ENCODE data around the gene ZNF674.

Gene ZNF674

DNA sequence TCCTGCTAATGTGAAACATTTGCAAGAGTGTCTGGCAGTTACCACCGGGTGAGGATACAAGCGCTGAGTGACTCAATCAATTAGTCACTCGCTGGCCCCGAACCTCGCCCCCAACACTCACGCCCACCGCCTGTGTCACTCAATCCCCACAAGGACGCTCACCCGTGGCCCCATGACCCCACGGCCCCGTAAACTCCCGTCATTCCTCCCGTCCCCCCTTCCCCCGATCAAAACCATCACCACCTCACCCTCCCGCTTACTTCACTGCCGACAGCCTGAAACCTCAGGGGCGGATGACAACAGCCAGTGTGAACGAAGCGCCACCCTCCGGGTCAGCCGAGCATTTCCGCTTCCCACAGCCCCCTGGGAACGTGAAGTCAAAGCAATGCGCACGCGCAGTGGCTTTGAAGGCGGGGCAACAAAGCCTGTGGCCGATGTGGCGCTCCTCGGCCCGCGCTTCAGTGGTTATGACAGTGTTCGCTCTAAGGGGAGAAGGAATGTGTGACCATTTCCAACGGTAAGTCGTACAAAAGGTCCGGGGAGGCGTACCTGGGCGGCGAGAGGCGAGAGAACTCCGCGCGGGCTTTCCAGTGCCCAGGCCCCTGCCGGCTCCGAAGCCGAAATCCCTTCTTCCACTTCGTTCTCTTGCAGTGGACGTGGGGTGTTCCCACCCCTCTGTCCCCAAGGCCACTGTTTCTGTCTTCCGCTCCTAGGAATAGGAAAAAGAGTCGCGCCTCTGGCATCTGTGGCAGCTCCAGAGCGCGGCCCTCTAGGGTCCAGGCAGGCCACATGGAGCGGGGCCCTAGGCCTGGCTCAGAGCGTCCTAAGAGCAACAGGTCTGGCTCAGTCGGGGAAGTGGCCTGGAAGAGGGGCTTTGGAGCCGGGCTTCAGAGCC is at the start of gene ZNF674:
TSS of gene ZNF674 (minus strand) at position 311 of the 895 bp plus-strand sequence. CDS start 3,334 bp downstream, outside the sequence.
- DNase-seq (ENCODE audit: low spot score), result peak; percentile 85

DNA sequence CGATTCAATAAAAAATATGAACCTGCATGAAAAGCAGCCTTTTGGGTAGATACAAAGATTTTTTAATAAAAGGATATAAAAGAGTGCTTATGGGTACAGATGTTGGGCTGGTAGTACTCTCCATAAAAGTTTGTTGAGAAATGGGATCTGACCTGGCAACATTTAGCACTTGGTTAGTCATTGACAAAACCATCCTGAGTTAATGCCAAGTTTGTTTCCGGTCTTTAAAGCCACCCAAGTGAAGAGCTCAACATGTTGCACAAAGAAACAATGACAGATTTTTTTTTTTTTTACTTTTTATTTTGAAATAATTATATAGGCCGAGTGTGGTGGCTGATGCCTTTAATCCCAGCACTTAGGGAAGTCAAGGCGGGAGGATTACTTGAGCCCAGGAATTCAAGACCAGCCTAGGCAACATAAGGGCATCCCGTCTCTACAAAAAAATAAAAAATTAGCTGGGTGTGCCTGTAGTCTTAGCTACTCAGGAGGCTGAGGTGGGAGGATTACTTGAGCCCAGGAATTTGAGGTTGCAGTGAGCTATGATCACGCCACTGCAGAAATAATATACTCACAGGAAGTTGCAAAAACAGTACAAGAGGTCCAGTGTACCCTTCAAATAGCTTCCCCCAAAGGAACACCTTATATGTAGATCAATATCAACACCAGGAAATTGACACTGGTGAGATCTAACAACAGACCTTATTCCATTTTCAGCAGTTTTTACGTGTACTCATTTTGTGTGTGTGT is 44.9 kb upstream of the ZNF674 start:
- DNase-seq (ENCODE audit: low spot score), result no peak

DNA sequence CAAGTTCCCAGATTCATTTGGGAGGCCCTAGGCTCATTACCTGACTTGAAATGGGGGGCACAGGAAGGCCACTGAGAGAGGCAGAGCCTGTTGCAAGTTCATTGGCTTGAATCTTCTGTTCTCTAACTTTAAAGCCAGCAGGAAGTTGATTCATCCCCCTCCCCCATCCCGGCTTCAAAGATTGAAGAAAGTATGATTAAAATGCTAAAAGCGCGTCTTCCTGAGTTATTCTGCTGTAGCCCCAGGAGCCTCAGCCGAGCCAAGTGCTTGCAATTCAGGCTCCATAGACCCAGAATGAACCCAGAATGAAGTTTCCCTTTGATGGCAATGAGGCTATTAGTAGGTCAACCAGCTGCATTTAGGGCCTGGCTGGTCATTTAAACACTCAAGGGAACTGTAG is 43.0 kb upstream of the ZNF674 start:
- no peak for DNase-seq (ENCODE audit: low spot score)

DNA sequence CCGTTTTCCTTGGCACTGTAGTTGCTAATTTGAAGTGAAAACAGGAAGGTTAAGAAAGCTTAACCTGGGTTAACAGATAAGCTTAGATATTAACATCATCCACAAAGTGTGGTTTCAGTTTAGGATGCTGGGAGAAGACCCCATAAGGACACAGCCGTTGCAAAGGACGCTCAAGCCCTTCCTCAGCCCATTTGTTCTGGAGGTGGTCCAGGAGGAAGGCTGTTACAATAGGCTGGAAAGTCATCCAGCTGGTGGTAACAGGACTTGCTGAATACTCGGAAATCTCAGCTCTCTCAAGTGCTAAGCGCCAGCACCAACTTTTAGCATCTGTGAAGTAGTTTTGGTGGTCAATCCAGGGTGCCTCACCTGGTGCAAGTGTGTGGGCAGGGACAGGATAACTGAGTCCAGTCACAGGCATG is 42.5 kb upstream of the ZNF674 start:
- no peak for DNase-seq (ENCODE audit: low spot score)

DNA sequence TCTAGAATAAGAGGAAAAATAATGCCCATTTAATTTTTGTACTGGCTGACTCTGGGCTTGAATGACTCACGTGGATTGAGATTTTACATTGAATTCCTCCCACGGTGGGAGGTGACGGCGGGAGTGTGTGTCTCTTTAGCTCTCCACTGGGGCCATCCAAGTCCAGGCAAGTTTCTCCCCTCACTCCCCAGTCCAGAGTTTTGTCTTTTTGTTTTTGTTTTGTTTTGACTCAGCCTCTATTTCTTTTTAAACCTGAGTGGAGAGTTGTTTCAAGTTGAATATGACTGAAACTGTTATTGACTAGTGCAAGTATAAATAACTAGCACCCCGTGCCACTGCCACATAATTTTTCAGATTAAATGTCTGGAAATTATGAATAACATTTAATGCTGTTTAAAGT is 41.9 kb upstream of the ZNF674 start:
- no peak for DNase-seq (ENCODE audit: low spot score)

DNA sequence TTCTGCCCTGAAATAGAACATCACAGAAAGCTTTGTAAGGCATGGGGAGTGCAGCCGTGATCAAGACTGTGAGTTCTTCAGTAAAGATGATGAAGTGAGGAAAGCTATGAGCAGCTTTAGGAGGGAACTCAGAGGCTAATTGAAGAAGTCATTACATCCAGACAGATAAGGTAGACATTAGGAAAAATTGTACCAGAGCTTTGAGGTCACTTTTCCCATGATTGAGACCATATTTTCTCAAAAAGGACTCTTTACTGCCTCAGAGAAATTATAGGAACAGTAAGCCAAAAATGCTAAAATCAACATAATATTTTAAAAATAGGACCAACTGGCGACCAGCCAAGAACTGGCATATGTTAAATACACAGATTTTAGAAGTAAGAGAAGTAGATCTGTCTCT is 39.5 kb upstream of the ZNF674 start:
- no peak for DNase-seq (ENCODE audit: low spot score)

DNA sequence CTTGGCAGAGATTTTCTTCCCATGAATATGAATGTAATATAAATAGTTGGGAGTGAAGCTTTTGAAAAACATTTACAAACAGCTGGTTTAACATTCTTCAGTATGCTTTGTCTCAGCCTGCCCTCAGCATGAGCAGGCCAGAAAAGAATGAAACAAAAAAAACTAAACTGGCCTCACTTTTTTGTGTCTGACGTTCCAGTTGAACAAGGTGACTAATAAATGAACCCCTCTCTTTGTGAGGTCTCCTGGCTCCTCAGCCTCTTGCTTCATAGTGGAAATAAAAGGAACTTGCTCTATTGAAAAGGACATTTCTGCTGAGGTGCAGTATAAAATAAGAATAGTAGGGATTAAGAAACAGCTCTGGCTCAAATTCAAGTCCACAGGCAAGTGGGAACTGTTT is 37.7 kb upstream of the ZNF674 start:
- no peak for DNase-seq (ENCODE audit: low spot score)

DNA sequence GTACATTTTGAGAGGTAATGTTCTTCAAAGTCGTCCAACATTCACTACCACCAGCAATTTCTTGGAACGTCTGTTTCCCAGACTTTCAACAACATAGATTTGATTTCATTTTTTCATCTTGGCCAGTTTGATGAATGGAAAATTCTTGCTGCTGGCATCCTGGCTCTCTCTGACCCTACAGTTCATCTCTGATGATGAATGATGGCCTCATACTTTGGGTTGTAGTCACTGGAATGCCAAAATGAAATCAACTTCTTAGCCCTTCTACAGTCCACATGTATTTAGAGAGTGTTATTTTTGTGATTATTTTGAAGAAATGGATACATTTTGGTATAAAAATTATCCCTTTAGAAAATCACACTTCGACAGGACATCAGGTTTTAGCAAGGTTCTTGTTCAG is 37.1 kb upstream of the ZNF674 start:
- no peak for DNase-seq (ENCODE audit: low spot score)

DNA sequence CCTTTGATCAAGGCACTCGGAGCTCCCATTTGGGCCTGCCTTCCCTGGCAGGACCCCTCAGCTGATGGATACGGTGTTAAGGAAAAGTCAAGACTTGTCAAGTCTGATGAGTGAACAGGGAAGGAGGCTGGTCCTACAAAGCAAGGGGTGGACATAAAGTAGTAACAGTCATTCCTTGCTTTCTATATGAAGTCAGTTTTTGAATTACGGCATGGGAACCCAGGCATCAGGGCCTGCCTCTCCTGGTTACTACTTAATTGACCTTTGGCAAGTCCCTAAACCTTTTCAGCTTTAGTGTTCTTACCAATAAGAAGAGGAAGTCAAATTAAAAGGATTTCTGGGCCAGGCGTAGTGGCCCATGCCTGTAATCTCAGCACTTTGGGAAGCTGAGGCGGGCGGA is 35.4 kb upstream of the ZNF674 start:
- DNase-seq (ENCODE audit: low spot score), result no peak

DNA sequence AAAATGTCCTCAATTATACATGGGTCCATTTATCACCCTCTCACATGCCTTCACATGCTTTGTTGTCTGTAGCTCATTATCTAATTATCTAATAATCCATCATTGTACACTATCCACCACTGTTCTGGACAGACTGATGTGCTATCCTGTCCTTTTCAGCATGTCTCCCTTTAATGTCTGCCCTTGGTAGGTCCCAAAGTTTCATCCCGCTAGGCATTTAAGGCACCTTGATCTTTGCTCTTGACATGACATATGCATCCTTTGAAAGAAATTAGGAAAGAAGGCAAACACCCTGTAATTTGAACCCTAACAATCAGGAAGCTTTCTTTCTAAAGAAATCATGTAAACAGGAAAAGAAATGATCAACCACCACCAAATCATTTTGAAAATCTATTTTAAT is 34.0 kb upstream of the ZNF674 start:
- no peak for DNase-seq (ENCODE audit: low spot score)

DNA sequence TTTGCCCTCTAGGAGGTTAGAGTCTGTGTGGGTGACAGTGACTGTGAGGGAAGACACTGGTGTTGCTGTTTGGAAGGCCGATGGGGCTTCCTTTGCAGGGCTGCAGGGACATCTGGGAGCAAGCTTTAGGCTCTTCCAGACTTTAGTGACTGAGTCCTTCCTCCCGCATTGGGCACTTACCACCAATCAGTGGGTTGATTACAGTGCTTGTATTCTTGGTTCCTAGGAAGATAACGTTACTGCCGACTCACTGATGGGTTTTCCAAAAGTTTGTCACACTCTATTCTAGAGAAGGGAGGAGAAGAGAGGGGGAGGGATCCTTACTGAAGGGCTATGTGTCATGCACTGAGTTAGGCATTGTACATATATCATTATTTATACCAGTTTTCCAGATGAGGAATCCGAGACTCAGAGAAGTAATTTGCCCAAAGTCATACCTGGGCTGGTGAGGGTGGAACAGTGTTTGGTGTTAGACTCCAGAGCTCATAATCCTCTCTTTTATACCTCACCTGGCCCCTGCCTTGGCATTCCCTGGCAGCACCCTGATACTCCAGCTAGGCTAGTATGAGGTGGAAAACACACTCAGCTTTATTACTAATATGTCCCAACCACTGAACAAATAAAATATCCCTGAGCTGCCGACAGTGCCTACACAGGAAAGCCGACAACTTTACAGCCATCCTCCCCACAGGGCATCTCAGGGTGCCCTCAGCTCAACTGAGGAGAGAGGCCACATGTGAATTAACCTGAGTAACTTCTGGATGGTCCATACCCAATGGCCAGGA is 32.2 kb upstream of the ZNF674 start:
- no peak for DNase-seq (ENCODE audit: low spot score)

DNA sequence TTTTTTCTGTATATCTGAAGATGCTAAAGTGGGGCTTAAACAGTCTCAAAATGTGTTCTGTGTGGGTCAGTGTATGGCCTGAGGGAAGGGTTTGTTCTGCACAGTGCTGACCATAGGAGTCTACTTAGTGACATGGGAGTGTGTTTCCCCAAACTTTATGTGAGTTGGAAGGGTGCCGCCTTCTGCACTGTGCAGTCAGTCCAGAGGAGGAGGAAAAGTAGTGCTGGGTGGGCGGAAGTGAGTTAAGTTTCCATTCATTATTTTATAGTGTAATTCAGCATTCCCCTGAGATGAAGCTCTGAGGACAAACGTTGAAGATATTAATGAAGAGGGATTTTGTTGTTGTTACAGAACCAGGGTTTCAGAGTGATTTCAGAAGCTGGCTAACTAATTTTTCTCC is 31.2 kb upstream of the ZNF674 start:
- no peak for DNase-seq (ENCODE audit: low spot score)

DNA sequence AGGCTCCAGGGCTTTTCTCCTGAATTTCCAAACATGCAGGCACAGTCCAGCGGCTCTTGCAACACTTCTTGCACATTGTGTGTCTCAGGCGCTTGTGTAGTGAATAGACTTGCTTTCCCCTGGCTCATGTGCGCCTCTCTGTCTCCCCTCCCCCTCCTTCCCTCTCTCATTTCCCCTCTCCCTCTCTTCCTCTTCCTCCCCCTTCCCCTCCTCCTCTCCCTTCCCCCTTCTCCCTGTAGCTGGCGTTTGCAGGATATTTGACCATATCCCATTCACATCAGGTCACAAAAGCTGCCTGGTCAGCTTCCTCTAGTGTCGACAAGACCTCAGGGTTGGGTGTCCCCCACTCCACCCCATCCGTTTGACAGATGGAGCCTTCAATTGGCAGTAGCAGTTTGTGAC is 30.8 kb upstream of the ZNF674 start:
- no peak for DNase-seq (ENCODE audit: low spot score)

DNA sequence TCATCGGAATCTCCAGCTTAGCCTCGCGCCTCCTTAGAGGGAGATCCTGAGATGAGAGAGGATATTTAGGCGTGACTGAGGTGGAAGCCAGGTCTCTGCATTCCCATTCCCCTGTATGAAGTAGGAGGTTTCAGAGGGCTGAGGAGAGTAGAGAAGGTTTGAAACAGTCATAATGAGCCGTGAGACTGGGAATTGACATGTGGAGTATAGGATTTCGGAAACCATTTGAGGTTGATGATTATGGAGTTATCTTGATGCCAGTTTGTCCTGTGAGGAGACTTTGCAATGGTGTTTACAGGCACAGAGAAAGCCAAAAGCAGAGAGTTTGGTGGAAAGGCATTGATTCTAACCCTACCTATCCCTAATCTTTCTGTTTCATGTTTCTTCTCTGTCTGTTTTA is 30.4 kb upstream of the ZNF674 start:
- no peak for DNase-seq (ENCODE audit: low spot score)

DNA sequence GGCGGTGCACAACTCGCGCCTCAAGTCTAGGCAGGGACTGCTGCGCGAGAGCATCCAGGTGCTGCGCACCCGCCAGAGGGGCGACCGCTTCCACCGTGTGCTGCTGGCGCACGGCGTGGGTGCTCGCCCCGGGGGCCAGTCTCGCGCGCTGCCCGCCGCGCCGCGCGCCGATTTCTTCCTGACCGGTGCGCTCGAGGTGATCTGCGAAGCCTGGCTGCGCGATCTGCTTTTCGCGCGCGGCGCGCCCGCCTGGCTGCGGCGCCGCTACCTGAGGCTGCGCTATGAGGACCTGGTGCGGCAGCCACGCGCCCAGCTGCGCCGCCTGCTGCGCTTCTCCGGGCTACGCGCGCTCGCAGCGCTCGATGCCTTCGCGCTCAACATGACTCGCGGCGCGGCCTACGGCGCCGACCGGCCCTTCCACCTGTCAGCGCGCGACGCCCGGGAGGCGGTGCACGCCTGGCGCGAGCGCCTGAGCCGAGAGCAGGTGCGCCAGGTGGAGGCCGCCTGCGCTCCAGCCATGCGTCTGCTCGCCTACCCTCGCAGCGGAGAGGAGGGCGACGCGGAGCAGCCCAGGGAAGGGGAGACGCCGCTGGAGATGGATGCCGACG is 29.7 kb upstream of the ZNF674 start:
- DNase-seq (ENCODE audit: low spot score), result no peak

DNA sequence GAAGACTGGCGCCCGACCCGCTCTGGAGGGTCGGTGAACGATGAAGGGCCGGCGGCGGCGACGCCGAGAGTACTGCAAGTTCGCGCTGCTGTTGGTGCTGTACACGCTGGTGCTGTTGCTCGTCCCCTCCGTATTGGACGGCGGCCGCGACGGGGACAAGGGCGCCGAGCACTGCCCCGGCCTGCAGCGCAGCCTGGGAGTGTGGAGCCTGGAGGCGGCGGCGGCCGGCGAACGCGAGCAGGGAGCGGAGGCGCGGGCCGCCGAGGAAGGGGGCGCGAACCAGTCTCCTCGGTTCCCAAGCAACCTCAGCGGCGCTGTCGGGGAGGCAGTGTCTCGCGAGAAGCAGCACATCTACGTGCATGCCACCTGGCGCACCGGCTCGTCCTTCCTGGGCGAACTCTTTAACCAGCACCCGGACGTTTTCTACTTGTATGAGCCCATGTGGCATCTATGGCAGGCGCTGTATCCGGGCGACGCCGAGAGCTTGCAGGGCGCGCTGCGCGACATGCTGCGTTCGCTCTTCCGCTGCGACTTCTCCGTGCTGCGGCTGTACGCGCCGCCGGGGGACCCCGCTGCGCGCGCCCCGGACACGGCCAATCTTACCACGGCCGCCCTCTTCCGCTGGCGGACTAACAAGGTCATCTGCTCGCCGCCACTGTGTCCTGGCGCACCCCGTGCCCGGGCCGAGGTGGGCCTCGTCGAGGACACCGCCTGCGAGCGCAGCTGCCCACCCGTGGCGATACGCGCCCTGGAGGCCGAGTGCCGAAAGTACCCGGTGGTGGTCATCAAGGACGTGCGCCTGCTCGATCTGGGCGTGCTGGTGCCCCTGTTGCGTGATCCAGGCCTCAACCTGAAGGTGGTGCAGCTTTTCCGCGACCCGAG is 28.9 kb upstream of the ZNF674 start:
- peak; percentile 56 for DNase-seq (ENCODE audit: low spot score)

DNA sequence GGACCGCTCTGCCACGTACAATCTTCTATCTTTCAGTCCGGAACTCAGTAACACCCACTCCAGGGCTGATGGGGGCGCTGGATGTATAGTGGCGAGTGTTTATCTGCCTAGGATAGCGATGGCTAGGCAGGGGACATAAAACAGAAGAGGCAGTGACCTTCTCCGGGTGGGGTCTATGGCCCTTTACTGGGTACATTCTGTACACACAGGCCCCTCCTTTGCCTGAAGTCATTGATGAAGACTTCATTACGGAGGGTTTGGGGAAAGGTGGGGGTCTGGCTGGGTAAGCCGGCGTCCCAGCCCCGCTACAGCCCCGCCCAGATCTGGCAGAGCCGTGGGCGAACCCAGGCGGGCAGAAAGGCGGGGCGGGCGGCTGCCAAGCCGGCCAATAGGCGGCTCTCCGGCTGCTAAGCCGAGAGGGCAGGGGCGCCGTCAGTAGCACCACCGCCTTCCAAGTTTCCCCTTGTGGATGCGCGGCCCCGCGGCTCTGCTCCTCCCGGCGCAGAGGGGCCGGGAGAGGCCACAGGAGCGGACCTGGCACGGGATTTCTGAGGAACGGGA is 28.2 kb upstream of the ZNF674 start, which contains the start of gene CHST7:
TSS of gene CHST7 (plus strand) at position 435 of the 561 bp plus-strand sequence. CDS start 167 bp downstream, outside the sequence.
- DNase-seq (ENCODE audit: low spot score), result peak; percentile 85

DNA sequence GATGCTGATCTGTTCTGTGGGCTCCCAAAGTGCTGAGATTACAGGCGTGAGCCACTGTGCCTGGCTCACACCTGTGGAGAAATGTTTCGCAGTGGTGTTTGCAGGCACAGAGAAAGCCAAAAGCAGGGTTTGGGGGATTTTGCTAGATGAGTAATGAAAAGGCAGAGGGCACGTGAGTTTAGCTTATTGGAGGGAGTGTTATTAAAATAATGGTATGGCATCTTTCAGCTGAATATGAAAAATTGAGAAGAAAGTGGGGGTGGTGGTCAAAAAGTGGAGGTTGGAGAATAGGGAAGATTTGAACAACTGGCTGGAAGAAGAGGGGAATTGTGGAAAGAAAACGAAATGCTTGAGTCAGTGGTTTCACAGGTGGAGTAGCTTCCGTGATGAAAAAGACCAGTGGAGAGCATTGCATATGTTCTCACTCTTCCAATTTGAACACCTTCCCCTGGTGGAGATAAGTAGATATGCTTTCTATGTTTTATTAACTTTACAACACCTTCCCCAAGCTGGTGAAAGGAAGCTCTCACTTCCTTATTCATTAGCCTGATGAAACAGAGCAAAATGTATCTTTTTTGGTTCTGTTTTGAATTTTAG is 27.2 kb upstream of the ZNF674 start:
- no peak for DNase-seq (ENCODE audit: low spot score)

DNA sequence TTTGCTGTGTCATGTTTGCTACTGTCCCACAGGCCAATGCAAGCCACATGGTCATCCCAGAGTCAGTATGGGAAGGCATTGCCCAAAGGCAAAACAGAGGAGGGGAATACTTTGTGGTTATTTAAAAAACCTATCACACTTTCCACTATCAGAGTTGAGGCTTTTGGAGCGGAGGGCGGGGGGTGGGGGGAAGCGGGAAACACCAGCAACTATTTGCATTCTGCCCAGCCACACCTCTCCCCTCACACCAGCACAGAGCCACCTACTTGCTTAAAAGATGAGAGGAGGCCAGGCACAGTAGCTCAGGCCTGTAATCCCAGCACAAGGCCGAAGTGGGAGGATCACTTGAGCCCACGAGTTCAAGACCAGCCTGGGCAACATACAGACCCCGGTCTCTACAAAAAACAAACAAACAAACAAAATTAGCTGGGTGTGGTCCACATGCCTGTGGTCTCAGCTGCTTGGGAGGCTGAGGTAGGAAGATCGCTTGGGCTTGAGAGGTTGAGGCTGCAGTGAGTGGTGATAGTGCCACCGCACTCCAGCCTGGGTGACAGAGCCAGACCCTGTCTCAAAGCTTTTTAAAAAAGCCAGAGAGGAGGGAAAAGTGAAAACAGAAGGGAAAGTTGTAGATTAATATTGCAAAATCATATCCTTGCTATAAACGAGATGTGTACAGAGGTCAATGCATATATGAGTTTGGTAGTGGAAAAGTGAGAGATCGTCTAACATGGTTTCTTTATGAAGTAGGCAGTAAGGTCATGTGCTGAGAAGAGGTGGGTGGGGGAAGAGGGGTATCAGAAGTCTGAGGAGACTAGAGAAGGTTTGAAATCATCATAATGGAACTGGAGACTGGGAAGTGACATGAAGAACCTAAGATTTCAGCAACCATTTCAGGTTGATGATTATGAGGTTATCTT is 26.5 kb upstream of the ZNF674 start:
- DNase-seq (ENCODE audit: low spot score), result no peak
